Neural progenitor cell (in vitro differentiated cells): ENCODE measurements around the gene BAZ1A. TPM values are rescaled to one million over a fixed set of nuclear protein-coding genes. Genes with fewer than 3 reads are reported as not detected.

Source experiments
- DNase-seq: peaks from one replicate; pipeline ENCODE4 v3.0.0-alpha.2; 2016; ENCODE audit warnings: low spot score
- H2AFZ ChIP-seq: fragments of 200-600 bp; sonication (generic); replicated peaks from 2 replicates; pipeline ENCODE4 v1.6.1; 2016; ENCODE audit warnings: antibody characterized with exemption
- H3F3A ChIP-seq: fragments of 200-600 bp; sonication (generic); 2 replicates; pipeline ENCODE4 v1.6.1; 2016; ENCODE audit warnings: antibody characterized with exemption, low read depth
- H3K27ac ChIP-seq: fragments of 200-600 bp; sonication (generic); 2 replicates; pipeline ENCODE4 v1.5.1; 2016; ENCODE audit warnings: mild to moderate bottlenecking
- H3K27me3 ChIP-seq: fragments of 200-600 bp; sonication (generic); 2 replicates; pipeline ENCODE4 v1.6.1; 2016; ENCODE audit warnings: mild to moderate bottlenecking, moderate library complexity
- H3K36me3 ChIP-seq: fragments of 200-600 bp; sonication (generic); 2 replicates; pipeline ENCODE4 v1.5.1; 2016
- H3K4me1 ChIP-seq: fragments of 200-600 bp; sonication (generic); 2 replicates; pipeline ENCODE4 v1.6.1; 2016; ENCODE audit warnings: mixed run types
- H3K4me2 ChIP-seq: fragments of 200-600 bp; sonication (generic); 2 replicates; pipeline ENCODE4 v1.6.1; 2016
- H3K4me3 ChIP-seq: fragments of 200-600 bp; sonication (generic); 2 replicates; pipeline ENCODE4 v1.5.1; 2016
- H3K79me2 ChIP-seq: fragments of 200-600 bp; sonication (generic); 2 replicates; pipeline ENCODE4 v1.6.1; 2016; ENCODE audit warnings: low read depth
- H3K9ac ChIP-seq: fragments of 200-600 bp; sonication (generic); 2 replicates; pipeline ENCODE4 v1.6.1; 2016
- H3K9me3 ChIP-seq: fragments of 200-600 bp; sonication (generic); 2 replicates; pipeline ENCODE4 v1.5.1; 2016; ENCODE audit warnings: low read depth
- H4K20me1 ChIP-seq: fragments of 200-600 bp; sonication (generic); 2 replicates; pipeline ENCODE4 v1.6.1; 2016; ENCODE audit warnings: low read depth
- H3K27ac Mint-ChIP-seq: 3 replicates; pipeline ENCODE4 v1.8.0; 2021; ENCODE audit warnings: mixed read lengths
- H3K27me3 Mint-ChIP-seq: 2 replicates; pipeline ENCODE4 v1.8.0; 2022; ENCODE audit warnings: low read depth, mild to moderate bottlenecking, inconsistent platforms, moderate library complexity, mixed read lengths; ENCODE audit not compliant: insufficient read depth
- H3K36me3 Mint-ChIP-seq: 3 replicates; pipeline ENCODE4 v1.8.0; 2021; ENCODE audit warnings: mixed read lengths
- H3K4me1 Mint-ChIP-seq: 3 replicates; pipeline ENCODE4 v1.8.0; 2021; ENCODE audit warnings: mixed read lengths
- H3K4me3 Mint-ChIP-seq: 3 replicates; pipeline ENCODE4 v1.8.0; 2021; ENCODE audit warnings: mild to moderate bottlenecking, moderate library complexity, mixed read lengths
- H3K9me3 Mint-ChIP-seq: 3 replicates; pipeline ENCODE4 v1.8.0; 2020; ENCODE audit warnings: mixed read lengths
- CTCF ChIP-seq: fragments of 200-600 bp; sonication (generic); IDR thresholded peaks from 2 replicates; pipeline ENCODE4 v1.5.1; 2017; ENCODE audit warnings: antibody characterized with exemption, mild to moderate bottlenecking
- EZH2 ChIP-seq: fragments of 200-600 bp; sonication (generic); IDR thresholded peaks from 2 replicates; pipeline ENCODE4 v1.6.1; 2017; ENCODE audit warnings: antibody characterized with exemption, mild to moderate bottlenecking, moderate library complexity
- EZH2phosphoT487 ChIP-seq: fragments of 200-600 bp; sonication (generic); IDR thresholded peaks from 2 replicates; pipeline ENCODE4 v1.6.1; 2017; ENCODE audit warnings: antibody characterized with exemption
- small RNA-seq: library from RNA; depleted of rRNA; stranded (forward); fragments of <200 nt; gene quantifications from one replicate; pipeline ENCODE3, GENCODE V24; 2015
- total RNA-seq: library from RNA; depleted of rRNA; stranded (reverse); fragments of >200 nt; gene quantifications from 2 replicates; pipeline ENCODE4 v1.2.3, GENCODE V29; 2015; ENCODE audit warnings: low replicate concordance

The BAZ1A gene
- total RNA-seq, 1 donor from 2014 or later: 11.5 TPM

- H3K79me2 ChIP-seq: peaks cover 16% of the 10 kb centered on the region
- H3K9me3 ChIP-seq: no peaks in the 10 kb centered on the region
- Mint-ChIP-seq H3K4me1 (no peaks in the 10 kb centered on the region), H3K9me3 (no peaks in the 10 kb centered on the region), H3K27ac (no peak overlapping the region), H3K36me3 (peaks cover 8% of the 10 kb centered on the region), H3K27me3 (no peaks in the 10 kb centered on the region), H3K4me3 (no peak overlapping the region)
- peaks cover 5% of the 10 kb centered on the region for H3K4me1 ChIP-seq
- H3K4me3 ChIP-seq: no peak overlapping the region
- H3K27ac ChIP-seq: no peak overlapping the region
- H3K9ac ChIP-seq: no peak overlapping the region
- H3K27me3 ChIP-seq: no peaks in the 10 kb centered on the region
- no peak for DNase-seq
- H4K20me1 ChIP-seq: no peaks in the 10 kb centered on the region
- peaks cover 15% of the 10 kb centered on the region for H3K36me3 ChIP-seq
- no peak overlapping the region for H2AFZ ChIP-seq
- no peak overlapping the region for H3K4me2 ChIP-seq
- TF ChIP-seq EZH2 (no peak), CTCF (no peak), EZH2phosphoT487 (no peak)
- peaks cover 3% of the 10 kb centered on the region for H3F3A ChIP-seq
Observed at GRCh38 chr14:34707722-34708121, 167.4 kb downstream of the BAZ1A start.

Small RNA genes lying within 50 kb of the gene (small RNA-seq; reads per million reads assigned to genes)
- not detected for gene AL121603.1
- not detected for gene RNU7-41P

Other genes starting within 250 kb of the BAZ1A start
- 206 and 365 TPM in 2 replicates for gene SNX6, start 245.2 kb downstream of the BAZ1A start, total RNA-seq
- 24.5 and 105 TPM in 2 replicates for gene CFL2, start 160.8 kb downstream of the BAZ1A start, total RNA-seq
- gene SRP54, start 107.6 kb upstream of the BAZ1A start, total RNA-seq: 72.4 and 105 TPM in 2 replicates
- gene FAM177A1, start 170.9 kb upstream of the BAZ1A start, total RNA-seq: 20.9 and 58.2 TPM in 2 replicates
- 41.9 and 67.4 TPM in 2 replicates for gene PPP2R3C, start 246.6 kb upstream of the BAZ1A start, total RNA-seq
- 41.3 and 50.3 TPM in 2 replicates for gene PRORP, start 247.2 kb upstream of the BAZ1A start, total RNA-seq